SU-DHL-6 (cell line): ENCODE measurements around the gene PPP1R12A.

Experiments
- CTCF ChIP-seq: fragments of 200-600 bp; sonication (generic); IDR thresholded peaks from one replicate; pipeline ENCODE4 v1.5.1; 2017; ENCODE audit warnings: antibody characterized with exemption, mild to moderate bottlenecking, low read length, moderate library complexity; ENCODE audit not compliant: insufficient read depth, poor library complexity, severe bottlenecking
- EZH2phosphoT487 ChIP-seq: fragments of 200-600 bp; sonication (generic), shearing (Covaris generic); conservative IDR thresholded peaks from 2 replicates; pipeline ENCODE4 v1.6.1; 2018; ENCODE audit warnings: mild to moderate bottlenecking, antibody characterized with exemption, low read length, moderate library complexity, mixed read lengths

GRCh38 chr12:79766705-79767464 lies 168.0 kb downstream of the PPP1R12A start:
- TF ChIP-seq CTCF: no peak
- no peak for TF ChIP-seq EZH2phosphoT487
